Stimulated activated CD8-positive, alpha-beta memory T cell treated with anti-CD3 and anti-CD28 coated beads, Interleukin-7, amount 100 ng/mL, for 1 hour (primary cell): ENCODE data around the gene PLS3.
"Not testable (repeated sequence)": the region's sequence is repeated elsewhere in the genome, so short reads cannot be mapped to it uniquely, and the experiment has no call there.

Source experiments
- DNase-seq, 2 donors: peaks; one replicate each; pipeline ENCODE4 v3.0.0-alpha.2; 2020; ENCODE audit warnings: low read depth in 2 of 2

The PLS3 gene, protein sequence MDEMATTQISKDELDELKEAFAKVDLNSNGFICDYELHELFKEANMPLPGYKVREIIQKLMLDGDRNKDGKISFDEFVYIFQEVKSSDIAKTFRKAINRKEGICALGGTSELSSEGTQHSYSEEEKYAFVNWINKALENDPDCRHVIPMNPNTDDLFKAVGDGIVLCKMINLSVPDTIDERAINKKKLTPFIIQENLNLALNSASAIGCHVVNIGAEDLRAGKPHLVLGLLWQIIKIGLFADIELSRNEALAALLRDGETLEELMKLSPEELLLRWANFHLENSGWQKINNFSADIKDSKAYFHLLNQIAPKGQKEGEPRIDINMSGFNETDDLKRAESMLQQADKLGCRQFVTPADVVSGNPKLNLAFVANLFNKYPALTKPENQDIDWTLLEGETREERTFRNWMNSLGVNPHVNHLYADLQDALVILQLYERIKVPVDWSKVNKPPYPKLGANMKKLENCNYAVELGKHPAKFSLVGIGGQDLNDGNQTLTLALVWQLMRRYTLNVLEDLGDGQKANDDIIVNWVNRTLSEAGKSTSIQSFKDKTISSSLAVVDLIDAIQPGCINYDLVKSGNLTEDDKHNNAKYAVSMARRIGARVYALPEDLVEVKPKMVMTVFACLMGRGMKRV

DNA sequence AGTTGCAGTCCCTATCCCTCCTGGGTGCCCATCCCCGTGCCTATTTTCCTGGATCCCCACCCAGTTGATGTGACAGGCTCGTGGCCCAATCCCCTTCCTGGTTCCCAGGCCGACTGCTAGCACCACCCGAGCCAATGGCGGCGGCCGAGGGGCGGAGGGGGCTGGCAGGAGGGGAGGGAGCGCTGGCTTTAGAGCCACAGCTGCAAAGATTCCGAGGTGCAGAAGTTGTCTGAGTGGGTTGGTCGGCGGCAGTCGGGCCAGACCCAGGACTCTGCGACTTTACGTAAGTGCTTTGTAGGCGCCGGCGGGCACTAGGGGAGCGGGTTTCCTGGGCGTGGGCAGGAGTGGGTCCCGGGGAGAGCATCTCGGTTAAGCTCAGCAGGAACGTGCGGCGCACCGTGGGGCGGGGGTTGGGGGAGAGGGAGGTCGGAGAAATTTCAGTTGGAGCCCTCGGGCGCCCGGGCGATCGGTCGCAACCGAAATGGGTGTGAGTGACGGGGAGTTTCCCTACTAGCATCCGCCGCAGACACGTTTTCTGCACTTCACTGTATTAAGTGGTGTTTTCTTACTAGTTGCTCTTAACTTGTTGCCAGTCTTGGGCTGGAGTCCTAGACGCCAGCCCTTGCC, at the start of gene PLS3:
TSS of gene PLS3 (plus strand) at position 197 of the 627 bp plus-strand sequence. CDS start 49,077 bp downstream, outside the sequence.
- no peak for DNase-seq

GRCh38 chrX:115518113-115518512, 42.9 kb upstream of the PLS3 start:
- DNase-seq = no peak

GRCh38 chrX:115521741-115522140, 39.2 kb upstream of the PLS3 start:
- no peak for DNase-seq

GRCh38 chrX:115522952-115523351, 38.0 kb upstream of the PLS3 start:
- DNase-seq = no peak

DNA sequence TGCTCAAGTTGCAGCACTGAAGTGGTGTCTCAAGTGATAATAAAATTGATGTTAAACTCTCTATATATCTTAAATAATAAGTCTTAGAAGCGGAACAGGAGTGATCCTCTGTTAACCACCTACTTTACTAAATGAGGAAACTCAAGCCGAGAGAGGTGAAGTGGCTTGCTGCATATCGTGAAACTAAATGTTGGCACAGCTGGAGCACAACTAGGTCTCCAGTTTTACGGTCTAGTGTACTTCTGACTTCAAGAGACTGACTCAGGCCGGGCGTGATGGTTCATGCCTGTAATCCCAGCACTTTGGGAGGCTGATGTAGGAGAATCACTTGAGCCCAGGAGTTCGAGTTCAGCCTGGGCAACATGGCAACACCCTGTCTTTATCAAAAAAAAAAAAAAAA, 35.5 kb upstream of the PLS3 start:
- no peak for DNase-seq

DNA sequence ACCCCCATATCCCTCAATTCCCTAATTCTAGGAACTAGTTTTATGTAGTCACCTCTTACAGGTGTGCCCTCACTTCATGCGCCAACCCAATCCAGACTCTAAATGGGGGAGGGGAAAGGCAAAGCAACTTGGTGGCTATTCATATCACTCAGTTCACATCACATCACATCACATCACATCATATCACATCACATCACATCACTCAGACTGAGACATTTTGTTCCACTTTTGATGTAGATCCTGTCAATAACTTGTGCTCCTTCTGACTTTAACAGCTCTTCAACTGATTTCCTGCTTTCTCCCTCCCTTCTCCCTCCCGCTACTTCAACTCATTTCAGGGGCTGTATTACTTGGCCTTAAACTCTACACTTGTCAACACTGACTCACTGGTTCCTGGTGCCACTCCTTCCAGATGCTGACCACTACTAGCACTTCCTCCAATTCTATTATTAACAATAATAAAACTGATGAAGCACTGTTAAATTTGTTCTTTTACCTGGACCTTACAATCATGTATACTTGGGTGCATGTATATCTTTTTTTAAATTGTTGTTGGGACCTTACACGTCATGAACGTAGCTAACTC, 29.1 kb upstream of the PLS3 start:
- DNase-seq = no peak

- no peak for DNase-seq
Observed at GRCh38 chrX:115533485-115533884, 27.5 kb upstream of the PLS3 start.

DNA sequence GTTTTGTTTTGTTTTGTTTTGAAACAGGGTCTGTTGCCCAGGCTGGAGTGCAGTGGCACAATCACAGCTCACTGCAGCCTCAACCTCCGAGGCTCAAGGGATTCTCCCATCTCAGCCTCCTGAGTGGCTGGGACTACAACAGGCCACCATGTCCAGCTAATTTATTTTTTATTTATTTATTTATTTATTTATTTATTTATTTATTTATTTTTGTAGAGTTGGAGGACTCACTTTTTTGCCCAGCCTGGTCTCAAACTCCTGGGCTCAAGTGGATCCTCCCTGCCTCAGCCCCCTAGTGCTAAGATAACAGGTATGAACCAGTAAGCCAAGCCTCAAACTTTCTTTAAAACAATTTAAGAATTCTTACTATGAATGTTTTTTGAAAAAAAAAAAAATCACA, 26.6 kb upstream of the PLS3 start:
- no peak for DNase-seq

DNA sequence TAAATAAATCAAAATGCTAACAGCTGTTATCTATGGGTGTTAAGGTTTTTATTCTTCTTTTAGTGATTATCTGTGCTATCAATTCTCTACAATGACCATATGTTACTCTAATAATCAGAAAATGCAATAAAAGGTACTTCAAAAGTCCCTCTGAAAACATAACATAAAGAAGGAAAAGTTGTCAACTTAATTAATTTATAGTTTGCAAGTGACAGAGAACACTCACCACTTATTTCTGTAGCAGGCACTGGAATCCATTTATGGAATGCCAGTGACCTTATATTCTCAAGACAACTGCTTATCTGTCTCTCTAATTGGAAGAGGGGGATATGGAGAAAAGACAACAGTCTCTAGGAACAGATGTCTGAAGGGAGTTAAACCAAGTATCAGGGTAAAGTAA, 25.6 kb upstream of the PLS3 start:
- DNase-seq = no peak

DNA sequence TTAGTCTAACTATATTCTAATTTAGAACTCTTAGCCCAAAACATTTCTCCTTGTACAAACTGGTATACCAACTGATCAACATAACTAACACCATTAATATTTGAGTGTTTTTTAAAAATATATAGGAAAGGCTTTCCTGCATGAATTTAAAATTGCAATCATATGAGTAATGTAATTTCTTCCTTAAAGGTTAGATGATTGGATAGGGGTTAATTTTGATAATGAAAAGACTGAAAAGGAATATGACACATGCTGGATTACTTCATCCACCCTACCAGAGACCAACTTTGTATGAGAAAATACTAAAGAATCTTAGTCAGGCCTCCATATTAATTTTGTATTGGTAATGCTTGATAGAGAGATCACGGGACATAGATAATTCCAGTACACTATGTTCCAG, 25.1 kb upstream of the PLS3 start:
- no peak for DNase-seq

GRCh38 chrX:115539841-115540240, 21.1 kb upstream of the PLS3 start:
- DNase-seq = no peak

DNA sequence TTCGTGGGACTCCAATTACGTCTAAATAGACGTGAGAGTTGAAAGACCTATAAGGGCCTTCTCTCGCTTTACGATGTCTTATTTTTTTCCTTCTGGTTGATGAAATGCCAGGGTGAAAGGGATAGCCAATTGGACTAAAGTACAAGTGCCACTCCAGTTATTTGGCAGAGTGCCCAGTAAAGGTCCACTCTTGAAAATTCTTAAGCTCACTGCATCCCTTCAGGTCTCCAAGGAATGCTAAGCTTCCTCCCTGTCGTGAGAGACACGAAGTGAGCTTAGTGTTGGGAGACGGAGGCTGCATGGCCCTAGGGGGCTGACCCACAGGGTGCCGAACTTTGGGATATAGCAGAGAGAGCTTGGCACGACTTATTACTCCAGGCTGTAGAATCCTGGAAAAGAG, 19.9 kb upstream of the PLS3 start:
- not testable (repeated sequence) for DNase-seq

DNA sequence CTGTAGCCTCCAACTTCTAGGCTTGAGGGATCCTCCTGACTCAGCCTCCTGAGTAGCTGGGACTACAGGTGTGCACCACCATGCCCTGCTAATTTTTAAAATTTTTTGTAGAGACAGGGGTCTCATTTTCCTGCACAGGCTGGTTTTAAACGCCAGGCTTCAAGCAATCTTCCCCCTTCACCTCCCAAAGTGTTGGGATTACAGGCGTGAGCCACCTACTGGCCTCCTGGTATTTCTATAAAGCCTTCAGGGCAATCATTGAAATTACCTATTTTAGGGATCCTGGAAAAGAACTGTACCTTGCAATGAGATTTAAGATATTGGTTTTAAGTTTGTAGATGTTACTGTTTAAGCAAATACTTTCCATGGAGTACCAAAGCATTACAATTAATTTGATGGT, 13.5 kb upstream of the PLS3 start:
- no peak for DNase-seq

DNA sequence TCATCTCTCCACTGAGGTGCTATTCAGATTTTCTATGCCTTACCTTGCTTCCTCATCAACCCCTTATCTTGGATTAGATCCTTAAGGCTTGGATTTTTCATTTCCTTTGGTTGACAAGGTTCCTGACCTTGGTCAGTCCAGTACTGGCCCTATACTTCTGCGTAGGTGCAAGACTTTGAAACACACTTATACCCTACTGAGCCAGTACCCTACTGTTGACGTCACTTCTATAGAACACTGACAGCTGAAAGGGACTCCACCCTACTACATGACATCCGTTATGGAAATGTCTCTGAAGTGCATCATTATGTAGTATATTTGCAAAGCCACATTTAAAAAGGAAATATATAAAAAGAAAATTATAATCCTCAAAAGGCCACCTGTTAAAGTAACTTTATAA, 12.0 kb upstream of the PLS3 start:
- no peak for DNase-seq

DNA sequence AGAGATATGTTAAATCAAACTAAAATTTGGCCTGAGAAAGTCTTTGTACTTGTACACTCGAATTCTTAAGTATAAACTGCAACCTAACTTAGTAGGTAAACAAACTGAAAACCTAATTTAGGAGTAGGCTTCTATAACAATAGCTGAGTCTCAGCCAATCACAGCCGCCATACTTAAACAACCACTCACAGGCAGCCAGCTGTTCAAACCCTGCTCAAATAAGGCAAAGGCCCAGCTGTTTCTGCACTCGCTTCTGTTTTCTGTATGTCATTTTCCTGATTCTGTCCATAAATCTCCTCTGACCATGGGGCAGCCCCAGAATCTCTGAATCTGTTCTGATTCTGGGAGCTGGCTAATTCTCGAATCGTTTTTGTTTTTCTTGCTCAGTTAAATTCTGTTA, 7.8 kb upstream of the PLS3 start:
- DNase-seq = no peak

GRCh38 chrX:115559672-115560071, 1.3 kb upstream of the PLS3 start:
- no peak for DNase-seq

- no peak for DNase-seq
Observed at GRCh38 chrX:115560211-115560977, 580 bp upstream of the PLS3 start.

- DNase-seq = no peak
Observed at GRCh38 chrX:115561605-115562479, 868 bp downstream of the PLS3 start.

DNA sequence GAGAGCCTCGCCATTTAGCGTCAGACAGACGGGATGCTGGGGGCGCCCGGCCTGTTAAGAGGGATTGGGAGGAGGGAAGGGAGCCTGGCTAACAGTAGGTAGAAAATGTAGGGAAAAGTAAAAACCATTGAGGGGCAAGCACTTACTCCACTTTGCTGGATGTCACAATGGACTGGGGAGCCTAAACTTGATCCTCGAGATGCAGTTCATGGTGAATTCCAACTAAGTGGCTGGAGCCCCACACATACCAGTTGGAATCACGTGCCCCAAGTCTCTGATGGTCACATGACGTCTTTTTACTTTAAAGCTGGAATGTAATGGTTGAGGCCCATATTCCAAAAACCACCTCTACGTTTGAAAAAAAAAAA, 1.5 kb downstream of the PLS3 start:
- no peak for DNase-seq

DNA sequence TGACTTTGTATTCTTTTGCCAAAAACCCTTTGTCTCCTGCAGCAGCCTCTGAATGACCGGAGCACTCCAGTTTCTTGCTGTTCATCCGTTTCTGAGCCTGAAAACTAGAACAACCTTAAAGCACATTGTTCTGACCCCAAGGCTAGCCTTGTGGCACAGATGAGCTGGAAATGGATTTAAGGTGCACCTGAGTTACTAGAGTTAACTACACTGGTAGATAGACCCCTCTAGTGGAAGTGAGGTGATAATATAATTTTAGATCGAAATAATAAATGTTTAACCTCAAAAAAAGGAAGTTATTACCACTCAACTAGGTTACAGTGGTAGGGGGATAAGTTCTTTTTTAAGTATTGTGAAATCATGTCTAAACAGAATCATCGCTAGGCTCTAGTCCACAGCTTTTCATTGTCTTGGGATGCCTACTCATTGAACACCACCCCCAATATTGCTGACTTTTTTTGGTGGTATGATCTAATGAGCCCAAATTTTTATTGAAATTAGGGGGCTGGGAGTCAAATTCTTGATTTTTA, 2.7 kb downstream of the PLS3 start:
- no peak for DNase-seq

GRCh38 chrX:115564243-115564642, 3.3 kb downstream of the PLS3 start:
- DNase-seq = no peak
